HPDE6-E6E7 (cell line): ENCODE data around the gene PLSCR1.

ENCODE experiments used
- DNase-seq: peaks from one replicate; pipeline ENCODE4 v3.0.0; 2011; ENCODE audit warnings: missing footprints; ENCODE audit errors: extremely low spot score

PLSCR1 gene

GRCh38 chr3:146473726-146474125, 70.7 kb downstream of the PLSCR1 start:
- no peak for DNase-seq

DNA sequence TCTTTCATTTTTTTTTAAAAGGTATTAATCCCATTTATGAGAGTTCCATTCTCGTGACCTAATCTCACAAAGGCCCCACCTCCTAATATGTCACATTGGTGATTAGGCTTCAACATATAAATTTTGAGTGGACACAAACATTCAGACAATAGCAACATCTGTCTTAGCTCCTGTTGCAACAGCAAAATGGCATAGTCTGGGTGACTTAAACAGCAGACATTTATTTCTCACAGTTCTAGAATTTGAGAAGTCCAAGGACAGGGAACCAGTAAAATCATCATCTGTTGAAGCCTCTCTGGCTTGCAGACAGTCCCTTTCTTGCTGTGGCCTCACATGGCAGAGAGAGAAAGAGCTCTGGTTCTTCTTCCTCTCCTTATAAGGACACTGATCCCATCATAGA, 71.8 kb downstream of the PLSCR1 start:
- DNase-seq: no peak

- no peak for DNase-seq
Measured at GRCh38 chr3:146471012-146471411, 73.4 kb downstream of the PLSCR1 start.

GRCh38 chr3:146470425-146470990, 73.9 kb downstream of the PLSCR1 start:
- DNase-seq: no peak

- DNase-seq: no peak
Measured at GRCh38 chr3:146469150-146470017, 75.0 kb downstream of the PLSCR1 start, which contains the start of gene PLSCR2. Gene PLSCR2, minus strand, starts transcription at chr3:146469561. Its CDS starts 9,657 bp downstream, at chr3:146459904.

DNA sequence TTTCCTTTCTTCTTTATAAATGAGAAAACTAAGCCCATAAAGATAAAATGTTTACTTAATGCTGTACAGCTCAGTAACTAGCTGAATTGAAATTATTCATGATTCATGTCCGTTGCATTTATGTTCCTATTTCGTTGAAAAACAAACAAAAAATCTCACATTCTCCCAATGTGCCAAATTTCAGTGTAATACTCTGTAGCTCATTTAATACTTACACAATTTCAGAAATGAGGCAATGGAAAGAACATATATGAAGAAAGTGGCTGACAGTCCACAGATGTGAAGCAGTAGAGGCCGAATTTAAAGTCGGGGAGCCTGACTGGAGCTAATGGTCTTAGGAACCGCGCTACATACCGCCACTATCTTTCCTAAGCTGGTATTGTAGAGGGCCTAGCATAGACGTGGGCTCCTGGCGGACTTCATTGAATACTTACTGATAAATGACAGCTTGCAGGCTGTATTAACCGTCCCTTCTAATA, 75.7 kb downstream of the PLSCR1 start:
- no peak for DNase-seq

DNA sequence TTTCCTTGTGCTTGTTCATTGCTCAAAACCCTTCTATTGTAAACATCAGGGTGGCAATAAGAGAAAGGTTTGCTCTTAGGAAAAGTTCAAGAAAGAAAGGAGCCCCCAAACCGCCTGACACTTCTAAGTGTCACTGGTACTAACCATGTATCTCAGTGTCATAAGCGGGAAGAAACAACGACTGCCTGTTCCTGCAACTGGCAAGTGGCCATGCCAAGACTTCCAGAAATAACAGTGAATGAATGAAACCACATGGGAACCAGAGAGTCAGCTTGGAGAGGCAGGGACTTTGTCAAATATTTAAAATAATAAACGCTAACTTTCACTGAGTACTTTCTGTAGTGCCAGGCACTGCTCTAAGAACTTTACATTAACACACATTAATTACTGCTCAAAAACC, 76.2 kb downstream of the PLSCR1 start:
- no peak for DNase-seq

- DNase-seq: no peak
Measured at GRCh38 chr3:146466604-146467003, 77.8 kb downstream of the PLSCR1 start.

DNA sequence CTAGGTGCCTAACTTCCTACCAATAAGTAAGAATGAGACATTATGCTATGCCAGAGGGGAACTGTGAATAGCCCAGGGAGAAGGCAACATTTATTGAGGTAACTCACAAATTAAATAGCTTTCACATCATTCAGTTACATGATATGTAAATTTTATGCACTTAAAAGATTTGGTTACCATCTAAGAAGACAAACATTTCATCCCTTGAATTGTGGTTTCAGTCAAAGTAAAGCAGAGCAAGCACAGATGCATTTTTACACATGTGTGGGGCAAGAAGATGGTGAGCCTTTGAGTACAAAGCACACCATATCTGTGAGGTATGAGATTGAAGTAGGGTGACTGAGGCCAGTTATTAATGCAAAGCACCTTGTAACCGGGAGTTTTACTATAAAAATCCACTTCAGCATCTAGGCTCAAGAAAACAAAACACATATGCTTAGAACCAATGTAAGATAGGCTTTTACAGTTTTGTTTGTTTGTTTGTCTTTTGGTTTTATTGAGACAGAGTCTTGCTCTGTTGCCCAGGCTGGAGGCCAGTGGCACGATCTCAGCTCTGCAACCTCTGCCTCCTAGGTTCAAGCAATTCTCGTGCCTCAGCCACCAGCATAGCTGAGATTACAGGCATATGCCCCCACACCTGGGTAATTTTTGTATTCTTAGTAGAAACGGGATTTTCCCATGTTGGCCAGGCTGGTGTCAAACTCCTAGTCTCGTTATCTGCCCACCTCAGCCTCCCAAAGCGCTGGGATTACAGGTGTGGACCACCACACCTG, 78.5 kb downstream of the PLSCR1 start:
- DNase-seq: no peak
